HepG2 (cell line): ENCODE results near the gene FAM89B. TPM values are rescaled to one million over a fixed set of nuclear protein-coding genes. Genes with fewer than 3 reads are reported as not detected.

Experiments
- GABPA ChIP-seq, 2 experiments: IDR thresholded peaks; 2 replicates each; pipeline ENCODE4 v1.6.1; 2011 to 2016; ENCODE audit warnings: low read depth in 2 of 2, low read length in 1 of 2, missing biosample characterization in 1 of 2, missing genetic modification characterization in 1 of 2
- KMT2B ChIP-seq: IDR thresholded peaks from 2 replicates; pipeline ENCODE4 v1.6.1; 2016; ENCODE audit warnings: missing genetic modification reagents, missing compliant biosample characterization
- NCOA2 ChIP-seq: sonication (generic); formaldehyde crosslinking; IDR thresholded peaks from 2 replicates; pipeline ENCODE4 v1.8.0; 2022; ENCODE audit warnings: inconsistent platforms
- PATZ1 ChIP-seq: sonication (generic); formaldehyde crosslinking; IDR thresholded peaks from 2 replicates; pipeline ENCODE4 v1.4.0; 2020; ENCODE audit warnings: missing genetic modification reagents
- PLRG1 ChIP-seq: fragments of 450-650 bp; conservative IDR thresholded peaks from 2 replicates; pipeline ENCODE4 v1.6.1; 2016
- REXO4 ChIP-seq: sonication (generic); formaldehyde crosslinking; IDR thresholded peaks from 2 replicates; pipeline ENCODE4 v1.8.0; 2022; ENCODE audit warnings: missing genetic modification reagents, mild to moderate bottlenecking, borderline replicate concordance
- RFX5 ChIP-seq: IDR thresholded peaks from 2 replicates; pipeline ENCODE4 v1.6.1; 2011; ENCODE audit warnings: low read depth, low read length, improper control_type of control experiment
- SAFB2 ChIP-seq: sonication (generic); formaldehyde crosslinking; IDR thresholded peaks from 2 replicates; pipeline ENCODE4 v1.5.1; 2020; ENCODE audit warnings: missing genetic modification reagents, low read depth, mild to moderate bottlenecking, borderline replicate concordance
- SMARCC2 ChIP-seq: fragments of 450-650 bp; IDR thresholded peaks from 2 replicates; pipeline ENCODE4 v1.6.1; 2017; ENCODE audit warnings: antibody characterized with exemption, mild to moderate bottlenecking
- TCF7 ChIP-seq: sonication (generic); IDR thresholded peaks from 2 replicates; pipeline ENCODE4 v1.6.1; 2016; ENCODE audit warnings: antibody characterized with exemption, low read depth
- TERF1 ChIP-seq: sonication (generic); formaldehyde crosslinking; IDR thresholded peaks from 2 replicates; pipeline ENCODE4 v1.8.0; 2022; ENCODE audit warnings: mild to moderate bottlenecking, missing genetic modification reagents, moderate library complexity
- ZNF101 ChIP-seq: sonication (generic); formaldehyde crosslinking; IDR thresholded peaks from 2 replicates; pipeline ENCODE4 v1.4.0; 2020; ENCODE audit warnings: mild to moderate bottlenecking, low read depth, missing genetic modification reagents, borderline replicate concordance
- ZNF17 ChIP-seq: sonication (generic); formaldehyde crosslinking; IDR thresholded peaks from 2 replicates; pipeline ENCODE4 v1.5.0; 2020; ENCODE audit warnings: mild to moderate bottlenecking, missing genetic modification reagents
- ZNF296 ChIP-seq: sonication (generic); formaldehyde crosslinking; conservative IDR thresholded peaks from 2 replicates; pipeline ENCODE4 v1.5.0; 2020; ENCODE audit warnings: mild to moderate bottlenecking, missing genetic modification reagents
- ZNF329 ChIP-seq: sonication (generic); formaldehyde crosslinking; IDR thresholded peaks from 2 replicates; pipeline ENCODE4 v1.9.0; 2021; ENCODE audit warnings: low read depth, mild to moderate bottlenecking, missing genetic modification reagents
- ZNF598 ChIP-seq: sonication (generic); formaldehyde crosslinking; IDR thresholded peaks from 2 replicates; pipeline ENCODE4 v1.5.1; 2020; ENCODE audit warnings: mild to moderate bottlenecking, missing genetic modification reagents, borderline replicate concordance
- polyA plus RNA-seq, 8 experiments: library from polyadenylated mRNA; depleted of rRNA in 3 of 8; stranded (reverse) in 7 of 8; unstranded in 1 of 8; fragments of >200 nt; fragmentation: Illumina TruSeq in 4 of 8; extraction: Trizol in 4 of 8; gene quantifications; 2 replicates each; pipeline versions ENCODE4 v1.2.1 to v1.2.3, GENCODE V29; 2011 to 2016; ENCODE audit warnings: low read depth in 4 of 8, missing spikeins in 1 of 8, mixed read lengths in 1 of 8; ENCODE audit not compliant: insufficient read depth in 1 of 8
- total RNA-seq, 5 experiments: library from RNA; depleted of rRNA; stranded (reverse); fragments of >200 nt; fragmentation: Illumina TruSeq; extraction: Trizol; gene quantifications; 2 replicates each; pipeline ENCODE4 v1.2.3, GENCODE V29; 2016; ENCODE audit warnings: low read depth in 1 of 5
- TF ChIP-seq, protein P1 (sequence below): sonication (generic); formaldehyde crosslinking; IDR thresholded peaks from 2 replicates; pipeline ENCODE4 v1.4.0; 2020; ENCODE audit warnings: missing genetic modification reagents, mild to moderate bottlenecking, borderline replicate concordance
- TF ChIP-seq, protein P2 (sequence below): sonication (generic); formaldehyde crosslinking; IDR thresholded peaks from 2 replicates; pipeline ENCODE4 v1.5.1; 2020; ENCODE audit warnings: mild to moderate bottlenecking, moderate library complexity, missing genetic modification reagents
- TF ChIP-seq, protein P3 (sequence below): sonication (generic); formaldehyde crosslinking; IDR thresholded peaks from 2 replicates; pipeline ENCODE4 v1.4.0; 2020; ENCODE audit warnings: mild to moderate bottlenecking, missing genetic modification reagents

The FAM89B gene
- total and polyA plus RNA-seq, 2 of the 13 experiments (the other 11 are each of a cell fraction or from before 2014, with no cell fraction given) = 5.7 to 8.0 TPM

DNA sequence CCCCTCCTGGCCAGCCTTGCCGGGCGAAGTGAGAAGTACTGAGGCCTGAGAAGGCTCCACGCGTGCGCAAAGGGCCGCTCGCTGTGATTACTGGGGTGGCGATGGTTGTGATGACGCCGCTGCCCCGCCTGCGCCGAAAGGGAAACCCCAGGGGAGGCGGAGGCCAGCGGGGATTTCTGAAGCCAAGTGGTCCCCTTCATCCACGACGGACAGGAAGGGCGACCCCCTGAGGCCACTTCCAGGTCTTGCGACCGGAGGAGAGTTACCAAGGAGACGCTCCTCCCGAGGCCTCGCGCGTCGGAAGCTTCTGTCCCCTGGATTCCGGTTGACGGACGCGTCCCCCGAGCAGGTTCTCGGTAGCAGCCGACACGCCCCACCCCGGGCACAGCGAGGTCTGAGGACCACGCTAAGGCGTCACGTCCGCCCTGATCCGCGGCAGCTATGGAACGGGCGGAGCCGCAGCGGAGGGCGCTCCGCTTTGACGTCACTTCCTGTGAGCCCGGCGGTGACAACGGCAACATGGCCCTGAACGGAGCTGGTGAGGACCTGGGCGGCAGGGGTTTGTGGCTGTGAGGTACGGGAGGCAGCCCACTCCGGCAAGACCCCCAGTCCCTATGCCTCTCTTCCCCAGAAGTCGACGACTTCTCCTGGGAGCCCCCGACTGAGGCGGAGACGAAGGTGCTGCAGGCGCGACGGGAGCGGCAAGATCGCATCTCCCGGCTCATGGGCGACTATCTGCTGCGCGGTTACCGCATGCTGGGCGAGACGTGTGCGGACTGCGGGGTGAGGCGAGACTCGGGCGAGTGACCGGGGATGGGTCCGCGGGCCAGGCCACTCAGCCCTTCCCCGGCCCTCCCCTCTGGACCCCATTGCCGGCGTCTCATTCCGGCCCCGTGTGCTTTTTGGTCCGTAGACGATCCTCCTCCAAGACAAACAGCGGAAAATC, 2.1 kb upstream of the FAM89B start, which contains the start of gene ZNRD2 (continued):
- TF ChIP-seq PATZ1 (CRISPR knock-in tag) (peak; percentile 72), KMT2B (peak; percentile 85), GABPA (IDR thresholded peaks at IDR 0.05; ENCODE audit: low read depth, low read length) (no peak), GABPA (CRISPR knock-in tag; IDR thresholded peaks at IDR 0.05; ENCODE audit: low read depth) (peak; percentile 99), REXO4 (no peak), ZNF296 (CRISPR knock-in tag) (no peak), TERF1 (CRISPR knock-in tag) (no peak), NCOA2 (CRISPR knock-in tag) (no peak; the same call in 1 of the 2 replicates), TCF7 (0 out of 2 replicates have a peak, but pooled peaks have one; percentile 14), ZNF17 (CRISPR knock-in tag) (no peak), ZNF101 (CRISPR knock-in tag) (no peak), SAFB2 (CRISPR knock-in tag) (peak; percentile 45; the same call in 1 of the 2 replicates), ZNF598 (CRISPR knock-in tag) (0 out of 2 replicates have a peak, but pooled peaks have one; percentile 52), ZNF329 (CRISPR knock-in tag) (peak; percentile 69), PLRG1 (no peak), RFX5 (peak; percentile 40; the same call in 1 of the 2 replicates), SMARCC2 (no peak)
- TF ChIP-seq, protein P1, sequence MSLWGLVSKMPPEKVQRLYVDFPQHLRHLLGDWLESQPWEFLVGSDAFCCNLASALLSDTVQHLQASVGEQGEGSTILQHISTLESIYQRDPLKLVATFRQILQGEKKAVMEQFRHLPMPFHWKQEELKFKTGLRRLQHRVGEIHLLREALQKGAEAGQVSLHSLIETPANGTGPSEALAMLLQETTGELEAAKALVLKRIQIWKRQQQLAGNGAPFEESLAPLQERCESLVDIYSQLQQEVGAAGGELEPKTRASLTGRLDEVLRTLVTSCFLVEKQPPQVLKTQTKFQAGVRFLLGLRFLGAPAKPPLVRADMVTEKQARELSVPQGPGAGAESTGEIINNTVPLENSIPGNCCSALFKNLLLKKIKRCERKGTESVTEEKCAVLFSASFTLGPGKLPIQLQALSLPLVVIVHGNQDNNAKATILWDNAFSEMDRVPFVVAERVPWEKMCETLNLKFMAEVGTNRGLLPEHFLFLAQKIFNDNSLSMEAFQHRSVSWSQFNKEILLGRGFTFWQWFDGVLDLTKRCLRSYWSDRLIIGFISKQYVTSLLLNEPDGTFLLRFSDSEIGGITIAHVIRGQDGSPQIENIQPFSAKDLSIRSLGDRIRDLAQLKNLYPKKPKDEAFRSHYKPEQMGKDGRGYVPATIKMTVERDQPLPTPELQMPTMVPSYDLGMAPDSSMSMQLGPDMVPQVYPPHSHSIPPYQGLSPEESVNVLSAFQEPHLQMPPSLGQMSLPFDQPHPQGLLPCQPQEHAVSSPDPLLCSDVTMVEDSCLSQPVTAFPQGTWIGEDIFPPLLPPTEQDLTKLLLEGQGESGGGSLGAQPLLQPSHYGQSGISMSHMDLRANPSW (CRISPR knock-in tag) = peak; percentile 79; the same call in 1 of the 2 replicates
- TF ChIP-seq, protein P2, sequence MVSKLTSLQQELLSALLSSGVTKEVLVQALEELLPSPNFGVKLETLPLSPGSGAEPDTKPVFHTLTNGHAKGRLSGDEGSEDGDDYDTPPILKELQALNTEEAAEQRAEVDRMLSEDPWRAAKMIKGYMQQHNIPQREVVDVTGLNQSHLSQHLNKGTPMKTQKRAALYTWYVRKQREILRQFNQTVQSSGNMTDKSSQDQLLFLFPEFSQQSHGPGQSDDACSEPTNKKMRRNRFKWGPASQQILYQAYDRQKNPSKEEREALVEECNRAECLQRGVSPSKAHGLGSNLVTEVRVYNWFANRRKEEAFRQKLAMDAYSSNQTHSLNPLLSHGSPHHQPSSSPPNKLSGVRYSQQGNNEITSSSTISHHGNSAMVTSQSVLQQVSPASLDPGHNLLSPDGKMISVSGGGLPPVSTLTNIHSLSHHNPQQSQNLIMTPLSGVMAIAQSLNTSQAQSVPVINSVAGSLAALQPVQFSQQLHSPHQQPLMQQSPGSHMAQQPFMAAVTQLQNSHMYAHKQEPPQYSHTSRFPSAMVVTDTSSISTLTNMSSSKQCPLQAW (CRISPR knock-in tag) = peak; percentile 98
- TF ChIP-seq, protein P3, sequence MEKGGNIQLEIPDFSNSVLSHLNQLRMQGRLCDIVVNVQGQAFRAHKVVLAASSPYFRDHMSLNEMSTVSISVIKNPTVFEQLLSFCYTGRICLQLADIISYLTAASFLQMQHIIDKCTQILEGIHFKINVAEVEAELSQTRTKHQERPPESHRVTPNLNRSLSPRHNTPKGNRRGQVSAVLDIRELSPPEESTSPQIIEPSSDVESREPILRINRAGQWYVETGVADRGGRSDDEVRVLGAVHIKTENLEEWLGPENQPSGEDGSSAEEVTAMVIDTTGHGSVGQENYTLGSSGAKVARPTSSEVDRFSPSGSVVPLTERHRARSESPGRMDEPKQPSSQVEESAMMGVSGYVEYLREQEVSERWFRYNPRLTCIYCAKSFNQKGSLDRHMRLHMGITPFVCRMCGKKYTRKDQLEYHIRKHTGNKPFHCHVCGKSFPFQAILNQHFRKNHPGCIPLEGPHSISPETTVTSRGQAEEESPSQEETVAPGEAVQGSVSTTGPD (CRISPR knock-in tag) = no peak; the same call in 1 of the 2 replicates
